HepG2 (cell line): ENCODE data around the gene ATP5PB.

Experiments
- NFKBIZ ChIP-seq: IDR thresholded peaks from 2 replicates; pipeline ENCODE4 v1.6.1; 2018; ENCODE audit warnings: missing genetic modification reagents, missing compliant biosample characterization
- SMAD3 ChIP-seq: sonication (generic); formaldehyde crosslinking; IDR thresholded peaks from 2 replicates; pipeline ENCODE4 v1.4.0; 2020; ENCODE audit warnings: missing genetic modification reagents

DNA sequence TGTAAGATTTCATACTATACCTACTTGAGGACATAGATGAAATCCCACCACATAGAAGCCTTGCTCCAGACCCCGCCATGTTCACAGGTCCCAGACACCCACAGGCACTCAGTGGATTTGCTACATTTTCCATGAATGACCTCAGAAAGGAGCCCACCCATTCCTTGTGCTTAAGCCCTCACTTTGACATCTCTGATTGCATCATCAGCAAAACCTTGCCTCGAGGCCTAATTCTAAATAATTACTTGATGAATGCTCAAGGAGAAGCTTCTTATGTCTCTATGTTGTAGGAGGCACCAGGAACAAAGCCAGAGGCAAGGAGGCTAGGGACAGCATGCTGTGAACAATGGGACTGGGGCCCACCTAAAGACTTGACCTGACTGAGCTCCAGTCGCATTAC is 33.8 kb upstream of the ATP5PB start:
- TF ChIP-seq SMAD3 (no peak), NFKBIZ (CRISPR knock-in tag) (no peak)
